Measurements from ENCODE around the gene LCE3B.

DNA sequence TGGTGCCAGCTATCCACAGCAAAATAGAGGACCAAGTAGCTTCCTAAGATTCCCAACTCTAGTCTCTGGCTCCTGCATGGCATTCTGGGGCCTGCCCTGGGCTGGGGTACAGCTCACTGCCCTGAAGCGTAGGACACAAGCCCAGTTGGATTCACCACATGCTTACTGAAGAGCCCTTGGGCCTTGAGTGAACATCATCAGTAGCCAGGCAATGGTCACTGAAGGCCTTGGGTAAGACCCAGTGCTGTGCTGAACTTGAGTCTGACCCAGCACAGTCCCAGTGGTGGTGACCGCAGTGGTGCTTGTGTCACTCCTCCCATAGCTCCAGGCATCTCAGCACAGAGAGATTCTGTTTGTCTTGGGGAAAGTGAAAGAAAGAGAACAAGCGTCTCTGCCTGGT, 17.0 kb downstream of the LCE3B start:
- no peak for TF ChIP-seq POLR2A (IDR thresholded peaks at IDR 0.05)
- TF ChIP-seq, protein P1, sequence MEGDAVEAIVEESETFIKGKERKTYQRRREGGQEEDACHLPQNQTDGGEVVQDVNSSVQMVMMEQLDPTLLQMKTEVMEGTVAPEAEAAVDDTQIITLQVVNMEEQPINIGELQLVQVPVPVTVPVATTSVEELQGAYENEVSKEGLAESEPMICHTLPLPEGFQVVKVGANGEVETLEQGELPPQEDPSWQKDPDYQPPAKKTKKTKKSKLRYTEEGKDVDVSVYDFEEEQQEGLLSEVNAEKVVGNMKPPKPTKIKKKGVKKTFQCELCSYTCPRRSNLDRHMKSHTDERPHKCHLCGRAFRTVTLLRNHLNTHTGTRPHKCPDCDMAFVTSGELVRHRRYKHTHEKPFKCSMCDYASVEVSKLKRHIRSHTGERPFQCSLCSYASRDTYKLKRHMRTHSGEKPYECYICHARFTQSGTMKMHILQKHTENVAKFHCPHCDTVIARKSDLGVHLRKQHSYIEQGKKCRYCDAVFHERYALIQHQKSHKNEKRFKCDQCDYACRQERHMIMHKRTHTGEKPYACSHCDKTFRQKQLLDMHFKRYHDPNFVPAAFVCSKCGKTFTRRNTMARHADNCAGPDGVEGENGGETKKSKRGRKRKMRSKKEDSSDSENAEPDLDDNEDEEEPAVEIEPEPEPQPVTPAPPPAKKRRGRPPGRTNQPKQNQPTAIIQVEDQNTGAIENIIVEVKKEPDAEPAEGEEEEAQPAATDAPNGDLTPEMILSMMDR (IDR thresholded peaks at IDR 0.05): no peak
